ES-I3 (cell line): ENCODE results near the gene CPAMD8.

Experiments used
- H3K36me3 ChIP-seq: 2 replicates; pipeline ENCODE4 v1.6.1; 2013; ENCODE audit warnings: mild to moderate bottlenecking, low read length, control low read depth, moderate library complexity; ENCODE audit not compliant: insufficient read depth
- H3K4me1 ChIP-seq: 2 replicates; pipeline ENCODE4 v1.6.1; 2013; ENCODE audit warnings: mild to moderate bottlenecking, control low read depth, low read length; ENCODE audit not compliant: insufficient read depth
- H3K9ac ChIP-seq: 2 replicates; pipeline ENCODE4 v1.6.1; 2013; ENCODE audit warnings: low read depth, mild to moderate bottlenecking, low read length, moderate library complexity
- H3K9me3 ChIP-seq: 2 replicates; pipeline ENCODE4 v1.6.1; 2013; ENCODE audit warnings: mild to moderate bottlenecking, low read length, moderate library complexity; ENCODE audit not compliant: control insufficient read depth, insufficient read depth

The CPAMD8 gene

DNA sequence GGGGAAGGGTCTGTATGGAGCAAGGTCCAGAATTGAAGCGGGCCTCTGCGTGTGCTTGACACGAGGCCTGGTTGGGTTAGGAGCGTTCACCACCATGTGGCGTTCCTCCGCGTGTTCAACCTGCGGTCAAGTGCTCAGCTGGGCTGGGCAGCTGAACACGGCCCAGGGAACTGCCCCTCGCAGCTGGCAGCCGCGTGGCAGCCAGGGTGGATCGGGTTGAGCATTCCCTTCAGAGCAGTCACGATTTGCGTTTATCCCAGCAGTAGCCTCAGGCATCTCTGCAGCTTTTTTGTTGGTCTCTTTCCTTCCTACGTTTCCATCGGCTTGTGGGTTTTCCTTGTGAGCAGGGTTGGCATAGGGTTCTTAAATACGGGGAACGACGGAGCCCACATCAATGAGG lies 166.5 kb downstream of the CPAMD8 start:
- Histone ChIP-seq H3K36me3 (peaks cover 18% of the 10 kb centered on the region), H3K9me3 (no peaks in the 10 kb centered on the region), H3K4me1 (no peaks in the 10 kb centered on the region), H3K9ac (no peak overlapping the region)

DNA sequence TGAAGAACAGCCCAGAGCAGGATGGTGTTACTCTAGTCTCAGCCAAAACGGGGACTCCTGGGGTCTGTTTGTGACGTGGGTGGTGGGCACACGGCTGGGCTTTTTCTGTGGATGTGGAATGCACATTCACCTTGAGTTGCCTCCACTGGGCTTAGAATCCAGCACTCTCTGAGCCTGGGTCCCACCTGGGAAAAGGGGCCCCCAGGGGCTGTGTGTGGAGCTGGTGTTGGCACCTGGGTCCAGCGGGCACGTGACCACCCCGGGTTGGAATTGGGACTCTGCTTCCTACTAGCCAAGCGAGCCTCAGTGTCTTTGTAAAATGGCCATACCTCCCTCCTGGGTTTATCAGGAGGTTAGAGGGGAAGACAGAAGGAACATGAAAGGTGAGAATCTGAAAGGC lies 167.0 kb downstream of the CPAMD8 start:
- Histone ChIP-seq H3K9me3 (no peaks in the 10 kb centered on the region), H3K36me3 (peaks cover 22% of the 10 kb centered on the region), H3K9ac (no peak overlapping the region), H3K4me1 (no peaks in the 10 kb centered on the region)

DNA sequence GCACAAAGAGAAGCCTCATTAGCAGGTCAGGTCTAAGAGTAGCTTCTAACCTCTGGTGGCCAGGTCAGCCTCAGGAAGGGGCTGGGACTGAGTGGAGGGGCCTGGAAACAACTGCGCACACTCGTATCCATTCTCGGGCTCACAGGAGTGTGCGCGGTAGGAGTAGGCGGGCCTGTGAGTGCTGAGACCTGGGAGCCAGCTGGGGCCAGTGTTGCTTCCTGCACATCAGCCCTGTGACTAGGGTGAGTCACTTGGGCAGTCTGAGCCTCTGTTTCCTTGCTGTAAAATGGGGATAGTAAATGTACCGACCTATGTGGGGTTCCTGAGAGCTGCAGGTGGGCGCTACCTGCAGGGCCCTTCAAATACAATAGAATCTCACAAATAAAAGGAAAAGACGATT lies 170.5 kb downstream of the CPAMD8 start:
- Histone ChIP-seq H3K9ac (no peak overlapping the region), H3K4me1 (no peaks in the 10 kb centered on the region), H3K36me3 (peaks cover 23% of the 10 kb centered on the region), H3K9me3 (no peaks in the 10 kb centered on the region)

DNA sequence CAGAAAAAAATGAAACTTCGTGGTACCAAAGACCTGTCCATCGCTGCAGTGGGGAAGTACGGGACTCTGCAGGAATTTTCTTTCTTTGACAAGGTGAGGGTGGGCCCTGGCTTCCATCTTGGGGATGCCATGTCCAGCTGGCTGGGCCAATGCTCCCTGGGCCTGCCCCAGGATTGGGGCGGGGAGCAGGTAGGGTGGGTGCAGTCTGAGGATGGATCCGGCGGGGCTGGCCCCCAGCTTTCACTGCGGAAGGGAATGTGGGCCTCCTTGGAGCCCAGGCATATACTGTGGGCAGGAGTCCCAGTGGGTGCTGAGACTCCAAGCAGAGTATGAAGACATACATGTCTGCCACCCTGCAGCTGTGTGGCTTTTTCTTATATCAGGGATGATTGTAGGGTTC lies 173.5 kb downstream of the CPAMD8 start:
- Histone ChIP-seq H3K9me3 (no peaks in the 10 kb centered on the region), H3K4me1 (no peaks in the 10 kb centered on the region), H3K9ac (no peak overlapping the region), H3K36me3 (peaks cover 32% of the 10 kb centered on the region)

DNA sequence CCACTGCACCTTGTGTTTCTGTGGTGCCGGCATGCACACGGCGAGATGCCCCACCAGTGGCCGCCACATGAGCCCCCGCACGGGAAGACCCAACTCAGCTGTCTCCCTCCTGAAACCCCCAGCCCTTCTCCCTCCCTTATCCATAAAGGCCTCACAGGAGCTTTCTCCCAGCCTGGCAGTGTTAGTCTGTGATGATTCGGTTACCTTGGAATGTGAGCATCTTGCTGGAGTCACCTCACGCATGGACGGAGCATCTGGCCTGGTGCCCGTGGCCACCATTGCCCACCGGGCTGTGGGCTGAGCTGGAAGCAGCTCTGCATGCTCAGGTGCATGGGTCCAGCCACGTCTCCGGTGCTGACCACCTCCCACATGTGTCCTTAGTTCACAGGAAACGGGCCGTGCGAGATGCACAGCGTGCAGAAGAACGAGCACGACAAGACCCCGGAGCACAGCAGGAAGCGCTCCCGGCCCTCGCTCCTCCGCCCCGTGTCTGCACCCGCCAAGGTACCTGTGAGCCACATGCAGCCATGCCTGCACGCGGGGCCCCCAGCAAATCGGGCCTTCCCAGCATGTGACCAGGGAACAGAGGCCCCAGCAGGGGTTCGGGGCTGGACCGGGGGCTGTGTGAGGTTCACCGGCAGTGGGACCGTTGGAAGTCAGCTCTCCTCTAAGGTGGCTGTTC lies 175.4 kb downstream of the CPAMD8 start:
- Histone ChIP-seq H3K9me3 (no peaks in the 10 kb centered on the region), H3K9ac (no peak overlapping the region), H3K36me3 (peaks cover 50% of the 10 kb centered on the region), H3K4me1 (no peaks in the 10 kb centered on the region)

DNA sequence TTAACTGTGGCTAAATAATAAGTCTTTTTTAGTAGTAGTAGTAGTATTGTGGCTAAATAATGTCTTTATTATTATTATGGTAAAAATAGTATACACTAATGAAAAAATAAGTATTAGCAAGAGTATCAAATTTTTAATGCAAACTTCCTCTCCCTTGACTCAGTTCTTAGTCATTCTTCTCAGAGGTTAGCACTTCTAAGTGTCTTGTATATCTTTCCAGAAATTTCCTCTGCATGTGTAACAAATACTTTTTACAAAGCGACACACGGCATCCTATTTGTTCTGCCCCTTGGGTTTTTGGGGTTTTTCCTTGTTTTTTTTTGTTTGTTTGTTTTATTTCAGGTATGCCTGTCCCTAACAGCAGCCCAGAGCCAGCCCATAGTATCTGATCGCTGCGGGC lies 176.5 kb downstream of the CPAMD8 start:
- Histone ChIP-seq H3K9ac (no peak overlapping the region), H3K9me3 (no peaks in the 10 kb centered on the region), H3K4me1 (no peaks in the 10 kb centered on the region), H3K36me3 (peaks cover 54% of the 10 kb centered on the region)

DNA sequence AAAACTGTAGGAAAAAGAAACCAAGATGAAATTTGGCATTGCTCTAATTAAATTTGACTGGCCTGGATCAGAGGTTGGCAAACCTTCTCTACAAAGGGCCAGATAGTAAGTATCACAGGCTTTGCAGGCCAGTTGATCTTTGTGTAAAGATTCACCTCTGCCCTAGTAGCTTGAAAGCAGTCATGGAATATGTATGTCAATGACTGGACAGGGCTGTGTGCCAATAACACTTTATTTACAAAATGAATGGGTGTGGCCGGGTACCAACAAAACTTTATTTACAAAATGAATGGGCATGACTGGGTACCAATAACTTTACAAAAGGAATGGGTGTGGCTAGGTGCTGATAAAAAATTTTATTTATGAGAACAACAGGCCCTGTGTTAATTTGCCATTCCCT lies 177.4 kb downstream of the CPAMD8 start:
- H3K9ac ChIP-seq: no peak overlapping the region
- no peaks in the 10 kb centered on the region for H3K9me3 ChIP-seq
- peaks cover 54% of the 10 kb centered on the region for H3K36me3 ChIP-seq
- H3K4me1 ChIP-seq: no peaks in the 10 kb centered on the region

DNA sequence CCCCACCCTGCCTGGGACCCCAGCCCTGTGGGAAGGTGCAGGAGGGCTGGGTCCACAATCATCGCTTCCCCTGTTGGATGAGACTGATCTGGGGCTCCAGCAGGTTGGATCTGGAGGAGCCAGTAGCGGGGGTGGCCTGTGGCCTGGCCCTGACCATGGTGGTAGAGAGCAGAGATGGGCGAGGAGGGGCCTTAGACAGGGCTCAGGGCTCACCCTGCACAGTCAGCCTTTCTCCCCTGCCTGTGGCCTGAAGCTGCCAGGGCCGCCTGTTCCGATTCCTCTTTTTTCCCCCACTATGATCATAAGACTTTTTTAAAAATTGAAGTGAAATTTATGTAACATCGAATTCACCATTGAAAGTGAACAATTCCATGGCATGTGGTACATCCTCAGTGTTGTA lies 179.2 kb downstream of the CPAMD8 start:
- H3K9ac ChIP-seq: no peak overlapping the region
- H3K9me3 ChIP-seq: no peaks in the 10 kb centered on the region
- H3K36me3 ChIP-seq: peaks cover 48% of the 10 kb centered on the region
- H3K4me1 ChIP-seq: no peaks in the 10 kb centered on the region

DNA sequence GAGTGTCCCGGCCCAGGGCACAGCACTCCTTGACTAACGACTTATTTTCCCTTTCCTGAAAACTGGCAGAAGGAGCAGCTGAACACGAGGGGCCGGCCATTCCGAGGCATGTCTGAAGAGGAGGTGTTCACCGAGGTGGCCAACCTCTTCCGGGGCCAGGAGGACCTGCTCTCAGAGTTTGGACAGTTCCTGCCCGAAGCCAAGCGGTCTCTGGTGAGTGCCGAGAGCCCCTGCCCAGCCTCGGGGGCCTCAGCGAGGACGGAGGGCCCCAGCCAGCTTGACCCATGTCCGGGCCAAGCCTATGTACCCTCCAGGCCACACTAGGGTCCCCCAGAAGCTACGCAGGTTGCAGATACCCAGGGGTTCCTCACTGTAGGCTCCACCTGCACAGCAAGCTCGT lies 179.7 kb downstream of the CPAMD8 start:
- no peaks in the 10 kb centered on the region for H3K4me1 ChIP-seq
- no peaks in the 10 kb centered on the region for H3K9me3 ChIP-seq
- peaks cover 45% of the 10 kb centered on the region for H3K36me3 ChIP-seq
- H3K9ac ChIP-seq: no peak overlapping the region
